ENCODE data around the gene SAPCD1. TPM values are rescaled to one million over a fixed set of nuclear protein-coding genes. Genes with fewer than 3 reads are reported as not detected.

SAPCD1 gene
- total and polyA plus RNA-seq, 2 donors (not counting 1 experiment from before 2014, with no cell fraction given), result 12.9 TPM

GRCh38 chr6:31729979-31730630, 32.4 kb upstream of the SAPCD1 start:
- ChIA-PET POLR2A (interaction anchor here (0.6 to 2.5 kb wide), 11 partner anchors 10 to 172 kb away, joined by 3 to 28 read pairs (median 6); partner anchors contain the start of genes ABHD16A, EHMT2, HSPA1A and HSPA1L), CTCF (interaction anchor here (0.6 to 6.3 kb wide), 29 partner anchors 9 to 168 kb away, joined by 3 to 90 read pairs (median 4); partner anchors contain the start of genes ABHD16A, CLIC1, GPANK1 and HSPA1A)
- Histone ChIP-seq H3K9ac (ENCODE audit: low read length) (peak overlapping the region; percentile 90), H3K27ac (ENCODE audit: low read length in 2 of 2) (peak overlapping the region; percentile 78 to 82), H3K9me3 (ENCODE audit: control extremely low read depth in 1 of 3, control insufficient read depth in 2 of 3, insufficient read depth in 1 of 3, low read length in 2 of 3) (no peaks in the 10 kb centered on the region), H3K4me1 (ENCODE audit: control insufficient read depth in 2 of 2, insufficient read depth in 2 of 2, low read length in 2 of 2) (peaks cover 50 to 61% of the 10 kb centered on the region in 2 donors), H3K36me3 (replicated peaks in 1 of 2; ENCODE audit: control extremely low read depth in 1 of 2, control insufficient read depth in 1 of 2, extremely low read depth in 1 of 2, insufficient read depth in 2 of 2, low read length in 1 of 2) (peaks cover 4 to 57% of the 10 kb centered on the region in 2 experiments), H2AFZ (ENCODE audit: insufficient read depth, low read depth, low read length, poor library complexity, severe bottlenecking) (peak overlapping the region; percentile 81), H3K79me2 (ENCODE audit: control insufficient read depth, insufficient read depth, low read length) (peaks cover 43% of the 10 kb centered on the region), H4K20me1 (ENCODE audit: control insufficient read depth, insufficient read depth, low read length, poor library complexity, severe bottlenecking) (peaks cover 15% of the 10 kb centered on the region), H3K4me3 (ENCODE audit: control extremely low read depth in 1 of 5, extremely low read depth in 1 of 5, insufficient read depth in 1 of 5, low read depth in 2 of 5, low read length in 4 of 5) (peak overlapping the region; percentile 67 to 94 (median 85)), H3K27me3 (replicated peaks in 1 of 4; ENCODE audit: control extremely low read depth in 1 of 4, control insufficient read depth in 3 of 4, insufficient read depth in 4 of 4, low read length in 3 of 4) (no peaks in the 10 kb centered on the region), H3K4me2 (replicated peaks; ENCODE audit: low read depth, low read length, poor library complexity, severe bottlenecking) (peak overlapping the region; percentile 88)
- Mint-ChIP-seq H3K4me3 (peak overlapping the region; percentile 99), H3K27me3 (no peaks in the 10 kb centered on the region), H3K9me3 (ENCODE audit: insufficient read depth) (no peaks in the 10 kb centered on the region), H3K4me1 (peaks cover 76% of the 10 kb centered on the region), H3K27ac (peak overlapping the region; percentile 97)
- ATAC-seq (ENCODE audit: low read depth) (peak; percentile 57), DNase-seq (peak; percentile 88)
- TF ChIP-seq EZH2 (IDR thresholded peaks at IDR 0.05; ENCODE audit: borderline replicate concordance, insufficient read depth, low read depth, low read length, poor library complexity, severe bottlenecking), result no peak
- TF ChIP-seq, protein P1, sequence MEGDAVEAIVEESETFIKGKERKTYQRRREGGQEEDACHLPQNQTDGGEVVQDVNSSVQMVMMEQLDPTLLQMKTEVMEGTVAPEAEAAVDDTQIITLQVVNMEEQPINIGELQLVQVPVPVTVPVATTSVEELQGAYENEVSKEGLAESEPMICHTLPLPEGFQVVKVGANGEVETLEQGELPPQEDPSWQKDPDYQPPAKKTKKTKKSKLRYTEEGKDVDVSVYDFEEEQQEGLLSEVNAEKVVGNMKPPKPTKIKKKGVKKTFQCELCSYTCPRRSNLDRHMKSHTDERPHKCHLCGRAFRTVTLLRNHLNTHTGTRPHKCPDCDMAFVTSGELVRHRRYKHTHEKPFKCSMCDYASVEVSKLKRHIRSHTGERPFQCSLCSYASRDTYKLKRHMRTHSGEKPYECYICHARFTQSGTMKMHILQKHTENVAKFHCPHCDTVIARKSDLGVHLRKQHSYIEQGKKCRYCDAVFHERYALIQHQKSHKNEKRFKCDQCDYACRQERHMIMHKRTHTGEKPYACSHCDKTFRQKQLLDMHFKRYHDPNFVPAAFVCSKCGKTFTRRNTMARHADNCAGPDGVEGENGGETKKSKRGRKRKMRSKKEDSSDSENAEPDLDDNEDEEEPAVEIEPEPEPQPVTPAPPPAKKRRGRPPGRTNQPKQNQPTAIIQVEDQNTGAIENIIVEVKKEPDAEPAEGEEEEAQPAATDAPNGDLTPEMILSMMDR (IDR thresholded peaks at IDR 0.05), result no peak
- under 1% methylated on average over 39 of the region's 46 CpGs for WGBS (ENCODE audit: insufficient coverage)
- intact Hi-C loops (cut with micrococcal nuclease), result loop anchor here (1.0 to 10.0 kb wide), 6 partner anchors 8 to 465 kb away; partner anchors contain the start of genes ABHD16A, DXO, GPSM3 and LY6G5C

Data from B cell (primary cell).